ENCODE measurements around the gene KRCC1. TPM values are rescaled to one million over a fixed set of nuclear protein-coding genes. Genes with fewer than 3 reads are reported as not detected.

The KRCC1 gene
- total RNA-seq, 4 donors from 2014 or later = 12.9 to 22.1 (median 17.9) TPM

GRCh38 chr2:88077080-88077479, 21.5 kb upstream of the KRCC1 start:
- H3K36me3 ChIP-seq = no peaks in the 10 kb centered on the region
- no peak overlapping the region for H3K4me3 ChIP-seq
- H3K4me1 ChIP-seq = no peaks in the 10 kb centered on the region
- 90% methylated on average over 8 of the region's 8 CpGs for WGBS
- no peak overlapping the region for H3K27ac ChIP-seq
- H3K9me3 ChIP-seq = no peaks in the 10 kb centered on the region
- DNase-seq (ENCODE audit: low spot score in 2 of 2) = no peak
- TF ChIP-seq EP300 (IDR thresholded peaks at IDR 0.05) (no peak), POLR2AphosphoS5 (IDR thresholded peaks at IDR 0.05) (no peak), POLR2A (IDR thresholded peaks at IDR 0.05) (no peak), CTCF (IDR thresholded peaks at IDR 0.05) (no peak)
- no peaks in the 10 kb centered on the region for H3K27me3 ChIP-seq

GRCh38 chr2:88074854-88075292, 19.3 kb upstream of the KRCC1 start:
- TF ChIP-seq EP300 (IDR thresholded peaks at IDR 0.05) (no peak), CTCF (IDR thresholded peaks at IDR 0.05) (no peak), POLR2A (IDR thresholded peaks at IDR 0.05) (no peak), POLR2AphosphoS5 (IDR thresholded peaks at IDR 0.05) (no peak)
- Histone ChIP-seq H3K4me1 (no peaks in the 10 kb centered on the region), H3K27ac (no peak overlapping the region), H3K9me3 (no peaks in the 10 kb centered on the region), H3K36me3 (no peaks in the 10 kb centered on the region), H3K4me3 (no peak overlapping the region), H3K27me3 (no peaks in the 10 kb centered on the region)
- WGBS = 39% methylated on average over 4 of the region's 4 CpGs
- DNase-seq (ENCODE audit: low spot score in 2 of 2) = no peak

- Histone ChIP-seq H3K9me3 (no peaks in the 10 kb centered on the region), H3K4me1 (no peaks in the 10 kb centered on the region), H3K27me3 (no peaks in the 10 kb centered on the region), H3K4me3 (no peak overlapping the region), H3K27ac (no peak overlapping the region), H3K36me3 (no peaks in the 10 kb centered on the region)
- no peak for TF ChIP-seq POLR2A (IDR thresholded peaks at IDR 0.05)
- TF ChIP-seq EP300 (IDR thresholded peaks at IDR 0.05) = no peak
- TF ChIP-seq CTCF (IDR thresholded peaks at IDR 0.05) = no peak
- no peak for TF ChIP-seq POLR2AphosphoS5 (IDR thresholded peaks at IDR 0.05)
- no peak for DNase-seq (ENCODE audit: low spot score in 2 of 2)
Measured at GRCh38 chr2:88074150-88074549, 18.6 kb upstream of the KRCC1 start.

GRCh38 chr2:88071365-88071764, 15.8 kb upstream of the KRCC1 start:
- no peak overlapping the region for H3K27ac ChIP-seq
- no peaks in the 10 kb centered on the region for H3K4me1 ChIP-seq
- H3K27me3 ChIP-seq = no peaks in the 10 kb centered on the region
- H3K9me3 ChIP-seq = no peaks in the 10 kb centered on the region
- H3K36me3 ChIP-seq = no peaks in the 10 kb centered on the region
- no peak for DNase-seq (ENCODE audit: low spot score in 2 of 2)
- WGBS = 100% methylated on average over 1 of the region's 2 CpGs
- no peak for TF ChIP-seq POLR2A (IDR thresholded peaks at IDR 0.05)
- no peak for TF ChIP-seq POLR2AphosphoS5 (IDR thresholded peaks at IDR 0.05)
- TF ChIP-seq EP300 (IDR thresholded peaks at IDR 0.05) = no peak
- TF ChIP-seq CTCF (IDR thresholded peaks at IDR 0.05) = no peak
- H3K4me3 ChIP-seq = no peak overlapping the region

- 74% methylated on average over 1 of the region's 1 CpG for WGBS
- Histone ChIP-seq H3K4me3 (no peak overlapping the region), H3K27me3 (no peaks in the 10 kb centered on the region), H3K4me1 (no peaks in the 10 kb centered on the region), H3K36me3 (no peaks in the 10 kb centered on the region), H3K27ac (no peak overlapping the region), H3K9me3 (no peaks in the 10 kb centered on the region)
- DNase-seq (ENCODE audit: low spot score in 2 of 2) = no peak
- TF ChIP-seq CTCF (IDR thresholded peaks at IDR 0.05) (no peak), EP300 (IDR thresholded peaks at IDR 0.05) (no peak), POLR2AphosphoS5 (IDR thresholded peaks at IDR 0.05) (no peak), POLR2A (IDR thresholded peaks at IDR 0.05) (no peak)
Measured at GRCh38 chr2:88070055-88070454, 14.5 kb upstream of the KRCC1 start.
